Endothelial cell of umbilical vein (primary cell): Measurements from ENCODE around the gene MAP1LC3B2. TPM values are rescaled to one million over a fixed set of nuclear protein-coding genes. Genes with fewer than 3 reads are reported as not detected.

ENCODE experiments used
- BruUV-seq: library from RNA; stranded (reverse); fragments of 400-500 nt; replicated peaks from 2 replicates; lab custom pipeline; 2021; lab: Mats Ljungman, UMichigan
- CTCF ChIA-PET: fragments of 300-600, 350-600 bp; sonication (Branson Sonifier 250); formaldehyde crosslinking; loops from one replicate; lab custom pipeline; 2021; ENCODE audit warnings: antibody characterized with exemption, inconsistent platforms; lab: Charles Lee
- POLR2A ChIA-PET: fragments of 300-600, 350-600 bp; sonication (Branson Sonifier 250); formaldehyde crosslinking; loops from one replicate; lab custom pipeline; 2021; ENCODE audit warnings: antibody characterized with exemption, inconsistent platforms; lab: Charles Lee
- DNase-seq: peaks from one replicate; pipeline ENCODE4 v3.0.0-alpha.2; 2011; ENCODE audit warnings: low read depth, low spot score
- FAIRE-seq: peaks from 2 replicates; lab custom pipeline; 2011; peaks lifted over from hg19 to GRCh38; lab: Jason Lieb, UNC
- H2AFZ ChIP-seq: 2 replicates; pipeline ENCODE4 v1.6.0; 2012; ENCODE audit warnings: low read depth, low read length, control low read depth, inconsistent platforms
- H3K27ac ChIP-seq: 2 replicates; pipeline ENCODE4 v1.5.1; 2011; ENCODE audit warnings: low read depth, mild to moderate bottlenecking, control low read depth, low read length, moderate library complexity; ENCODE audit not compliant: insufficient read depth
- H3K27me3 ChIP-seq, 2 experiments: 2 replicates each; pipeline versions ENCODE4 v1.6.0 to v1.6.1; 2011; ENCODE audit warnings: low read length in 2 of 2, mixed read lengths in 1 of 2; ENCODE audit not compliant: control insufficient read depth in 2 of 2, insufficient read depth in 2 of 2
- H3K36me3 ChIP-seq, 2 experiments: 2 replicates in 1 of 2; 3 replicates in 1 of 2; pipeline ENCODE4 v1.5.1; 2011; ENCODE audit warnings: low read length in 2 of 2, mild to moderate bottlenecking in 1 of 2, moderate library complexity in 1 of 2; ENCODE audit not compliant: control insufficient read depth in 2 of 2, insufficient read depth in 2 of 2; ENCODE audit errors: extremely low read depth in 1 of 2
- H3K4me1 ChIP-seq: 3 replicates; pipeline ENCODE4 v1.5.1; 2011; ENCODE audit warnings: mild to moderate bottlenecking, low read length; ENCODE audit not compliant: control insufficient read depth, insufficient read depth; ENCODE audit errors: extremely low read depth
- H3K4me2 ChIP-seq: 2 replicates; pipeline ENCODE4 v1.6.1; 2011; ENCODE audit warnings: low read length, control low read depth, mixed read lengths; ENCODE audit not compliant: insufficient read depth
- H3K4me3 ChIP-seq, 3 experiments: fragments of 200-600 bp in 1 of 3; sonication (generic), shearing (Covaris generic) in 1 of 3; replicated peaks in 1 of 3; 2 replicates each; pipeline ENCODE4 v1.5.1; 2011 to 2016; ENCODE audit warnings: control low read depth in 3 of 3, low read length in 3 of 3, mild to moderate bottlenecking in 2 of 3, inconsistent platforms in 1 of 3, low read depth in 1 of 3, moderate library complexity in 1 of 3; ENCODE audit not compliant: insufficient read depth in 1 of 3
- H3K79me2 ChIP-seq: 2 replicates; pipeline ENCODE4 v1.6.0; 2012; ENCODE audit warnings: low read length, inconsistent platforms; ENCODE audit not compliant: control insufficient read depth, insufficient read depth
- H3K9ac ChIP-seq: replicated peaks from 2 replicates; pipeline ENCODE3; 2011; ENCODE audit warnings: low read length, control low read depth; ENCODE audit not compliant: insufficient read depth; ENCODE audit errors: extremely low read depth
- H3K9me1 ChIP-seq: replicated peaks from 3 replicates; pipeline ENCODE4 v1.6.0; 2011; ENCODE audit warnings: mild to moderate bottlenecking, low read length; ENCODE audit not compliant: control insufficient read depth, insufficient read depth; ENCODE audit errors: extremely low read depth
- H3K9me3 ChIP-seq: replicated peaks from 2 replicates; pipeline ENCODE4 v1.5.1; 2012; ENCODE audit warnings: low read length, inconsistent platforms; ENCODE audit not compliant: control insufficient read depth, insufficient read depth
- H4K20me1 ChIP-seq: replicated peaks from 2 replicates; pipeline ENCODE3; 2011; ENCODE audit warnings: mild to moderate bottlenecking, low read length; ENCODE audit not compliant: control insufficient read depth, insufficient read depth; ENCODE audit errors: extremely low read depth
- EZH2 ChIP-seq: IDR thresholded peaks from 2 replicates; pipeline ENCODE4 v1.6.1; 2012; ENCODE audit warnings: borderline replicate concordance, low read depth, mild to moderate bottlenecking, moderate library complexity, low read length, inconsistent platforms; ENCODE audit not compliant: severe bottlenecking
- MAX ChIP-seq: IDR thresholded peaks from 2 replicates; pipeline ENCODE4 v1.6.1; 2011; ENCODE audit not compliant: insufficient read depth, insufficient read length
- POLR2A ChIP-seq: IDR thresholded peaks from 2 replicates; pipeline ENCODE4 v1.6.1; 2012; ENCODE audit warnings: low read depth, mild to moderate bottlenecking, control low read depth, low read length
- POLR2AphosphoS5 ChIP-seq: IDR thresholded peaks from 2 replicates; pipeline ENCODE4 v1.6.1; 2012; ENCODE audit warnings: low read depth, mild to moderate bottlenecking, control low read depth, low read length, moderate library complexity; ENCODE audit not compliant: insufficient read depth
- dilution Hi-C: fragments of 300-500 bp; cut with MboI; formaldehyde crosslinking; loops from one replicate; pipeline ENCODE4 v1.15.0; 2019; ENCODE audit warnings: low sequenced_read_pairs; ENCODE audit not compliant: extremely low pct_ligation_motif_present
- intact Hi-C: fragments of 100-400 bp; cut with micrococcal nuclease; formaldehyde crosslinking; loops from one replicate; pipeline ENCODE4 v1.10.0; 2022
- polyA plus RNA-seq, 4 experiments: library from polyadenylated mRNA; depleted of rRNA in 3 of 4; stranded (reverse) in 3 of 4; unstranded in 1 of 4; fragments of >200 nt; gene quantifications; 2 replicates each; pipeline versions ENCODE4 v1.2.1 to v1.2.3, GENCODE V29; 2011 to 2012; ENCODE audit warnings: missing spikeins in 1 of 4
- total RNA-seq: library from RNA; stranded (reverse); gene quantifications from 2 replicates; pipeline ENCODE4 v1.2.3, GENCODE V29; 2021

The MAP1LC3B2 gene
- total and polyA plus RNA-seq, 2 donors (not counting 3 experiments of a cell fraction or from before 2014, with no cell fraction given): 0.32 to 4.1 TPM

- Histone ChIP-seq H3K79me2 (no peaks in the 10 kb centered on the region), H3K27me3 (no peaks in the 10 kb centered on the region), H3K36me3 (no peaks in the 10 kb centered on the region), H3K4me3 (no peak overlapping the region), H3K9ac (no peak overlapping the region), H3K4me2 (no peak overlapping the region), H3K4me1 (no peaks in the 10 kb centered on the region), H3K27ac (no peak overlapping the region), H3K9me3 (no peaks in the 10 kb centered on the region), H4K20me1 (no peaks in the 10 kb centered on the region), H2AFZ (no peak overlapping the region), H3K9me1 (no peaks in the 10 kb centered on the region)
- no peak for TF ChIP-seq MAX
- FAIRE-seq: no peak
- ChIA-PET POLR2A (no interaction called here), CTCF (interaction anchor here (0.7 kb wide), 1 partner anchor 560 kb away, joined by 3 read pairs; no protein-coding TSS in a partner anchor)
- BruUV-seq: no TSS peak
- DNase-seq: no peak
- intact Hi-C loops (no loop called here), dilution Hi-C loops (no loop called here)
Measured at GRCh38 chr12:116556964-116557698, 2.0 kb upstream of the MAP1LC3B2 start.

- Histone ChIP-seq H3K27me3 (no peaks in the 10 kb centered on the region), H3K4me1 (no peaks in the 10 kb centered on the region), H4K20me1 (no peaks in the 10 kb centered on the region), H3K36me3 (no peaks in the 10 kb centered on the region), H3K4me2 (no peak overlapping the region), H3K9me1 (no peaks in the 10 kb centered on the region), H2AFZ (no peak overlapping the region), H3K79me2 (no peaks in the 10 kb centered on the region), H3K27ac (no peak overlapping the region), H3K4me3 (no peak overlapping the region), H3K9ac (no peak overlapping the region), H3K9me3 (no peaks in the 10 kb centered on the region)
- CTCF ChIA-PET: interaction anchor here (1.6 kb wide), 1 partner anchor 9 kb away, joined by 9 read pairs; no protein-coding TSS in a partner anchor
- intact Hi-C loops (no loop called here), dilution Hi-C loops (no loop called here)
- no peak for DNase-seq
- POLR2A ChIA-PET: no interaction called here
- TF ChIP-seq POLR2AphosphoS5 (no peak), POLR2A (no peak), EZH2 (no peak)
- FAIRE-seq: no peak
- no TSS peak for BruUV-seq
Measured at GRCh38 chr12:116558280-116559161, 660 bp upstream of the MAP1LC3B2 start.
